Mesendoderm (in vitro differentiated cells): ENCODE data around the gene TNKS2.

Experiments
- DNase-seq: peaks from one replicate; pipeline ENCODE4 v3.0.0; 2013
- H2AK5ac ChIP-seq: 2 replicates; pipeline ENCODE4 v1.6.1; 2013; ENCODE audit warnings: low read length, inconsistent platforms
- H2BK120ac ChIP-seq: 2 replicates; pipeline ENCODE4 v1.6.1; 2013; ENCODE audit warnings: low read depth, mild to moderate bottlenecking, low read length, moderate library complexity, mixed read lengths
- H2BK15ac ChIP-seq: replicated peaks from 2 replicates; pipeline ENCODE4 v1.6.1; 2013; ENCODE audit warnings: low read depth, mild to moderate bottlenecking, moderate library complexity
- H2BK5ac ChIP-seq: 2 replicates; pipeline ENCODE4 v1.6.1; 2013; ENCODE audit warnings: low read length, inconsistent platforms
- H3K18ac ChIP-seq: 2 replicates; pipeline ENCODE4 v1.6.1; 2013; ENCODE audit warnings: mild to moderate bottlenecking, low read length, mixed read lengths
- H3K23ac ChIP-seq: one replicate; pipeline ENCODE4 v1.6.1; 2013; ENCODE audit warnings: low read length
- H3K27ac ChIP-seq: 2 replicates; pipeline ENCODE4 v1.5.1; 2013; ENCODE audit warnings: low read depth, mild to moderate bottlenecking, inconsistent platforms, low read length, moderate library complexity
- H3K27me3 ChIP-seq: 2 replicates; pipeline ENCODE4 v1.6.1; 2013; ENCODE audit warnings: low read length, control low read depth, mild to moderate bottlenecking, inconsistent platforms; ENCODE audit not compliant: insufficient read depth, poor library complexity
- H3K36me3 ChIP-seq: 2 replicates; pipeline ENCODE4 v1.6.1; 2013; ENCODE audit warnings: low read length, inconsistent platforms; ENCODE audit not compliant: control insufficient read depth, insufficient read depth
- H3K4ac ChIP-seq: one replicate; pipeline ENCODE4 v1.6.1; 2013; ENCODE audit warnings: low read depth, mild to moderate bottlenecking, low read length, moderate library complexity
- H3K4me1 ChIP-seq: 2 replicates; pipeline ENCODE4 v1.6.1; 2013; ENCODE audit warnings: low read depth, low read length, inconsistent platforms; ENCODE audit not compliant: control insufficient read depth
- H3K4me2 ChIP-seq: 2 replicates; pipeline ENCODE4 v1.6.1; 2013; ENCODE audit warnings: low read length
- H3K4me3 ChIP-seq: 2 replicates; pipeline ENCODE4 v1.5.1; 2013; ENCODE audit warnings: mild to moderate bottlenecking, low read length
- H3K56ac ChIP-seq: one replicate; pipeline ENCODE4 v1.6.1; 2013; ENCODE audit warnings: low read length
- H3K79me1 ChIP-seq: 2 replicates; pipeline ENCODE4 v1.6.1; 2013; ENCODE audit warnings: low read length, inconsistent platforms
- H3K79me2 ChIP-seq: 2 replicates; pipeline ENCODE4 v1.6.1; 2013; ENCODE audit warnings: mild to moderate bottlenecking, low read length; ENCODE audit not compliant: control insufficient read depth, insufficient read depth
- H3K9ac ChIP-seq: 2 replicates; pipeline ENCODE4 v1.6.1; 2013; ENCODE audit warnings: low read length, inconsistent platforms
- H4K5ac ChIP-seq: one replicate; pipeline ENCODE4 v1.6.1; 2013; ENCODE audit warnings: low read length
- H4K8ac ChIP-seq: one replicate; pipeline ENCODE4 v1.6.1; 2013; ENCODE audit warnings: low read depth, mild to moderate bottlenecking, control low read depth, low read length, moderate library complexity
- WGBS: extraction: QIAGEN DNeasy Blood & Tissue Kit; methylation state at CpG from one replicate; pipeline ENCODE4 v1.1.7; 2013; ENCODE audit warnings: low lambda C conversion rate, missing lambda C conversion rate; ENCODE audit not compliant: insufficient coverage; ENCODE audit errors: extremely low coverage; 5-methylcytosine and 5-hydroxymethylcytosine counted together

The TNKS2 gene

DNA sequence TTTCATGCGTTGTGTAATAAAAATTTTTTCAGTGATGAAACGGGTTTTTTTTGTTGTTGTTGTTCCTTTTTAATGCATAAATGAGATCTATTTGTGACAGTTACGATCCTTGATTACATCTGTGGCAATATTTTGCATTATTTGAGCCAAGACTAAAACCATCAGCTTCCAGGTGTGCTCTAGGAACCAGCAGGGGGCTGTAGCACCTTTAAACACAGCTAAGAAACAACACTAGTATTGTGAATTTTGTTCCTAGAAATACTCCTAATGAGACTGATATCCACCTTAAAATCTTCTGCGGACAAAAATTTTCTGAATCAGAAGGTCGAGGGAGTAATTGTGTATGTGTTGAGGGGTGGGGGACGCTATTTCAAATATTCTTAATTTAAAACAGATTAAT, 58.4 kb downstream of the TNKS2 start:
- WGBS: 100% methylated on average over 2 of the region's 6 CpGs
- no peak overlapping the region for H3K23ac ChIP-seq
- no peak overlapping the region for H3K4ac ChIP-seq
- no peak overlapping the region for H3K9ac ChIP-seq
- no peak overlapping the region for H3K56ac ChIP-seq
- H4K5ac ChIP-seq: no peak overlapping the region
- DNase-seq: peak; percentile 38
- H2BK15ac ChIP-seq: no peak overlapping the region
- no peaks in the 10 kb centered on the region for H3K79me2 ChIP-seq
- H3K79me1 ChIP-seq: no peaks in the 10 kb centered on the region
- no peaks in the 10 kb centered on the region for H3K27me3 ChIP-seq
- H2AK5ac ChIP-seq: no peak overlapping the region
- no peak overlapping the region for H3K18ac ChIP-seq
- H2BK5ac ChIP-seq: no peak overlapping the region
- H3K4me3 ChIP-seq: no peak overlapping the region
- no peak overlapping the region for H3K27ac ChIP-seq
- H3K36me3 ChIP-seq: no peaks in the 10 kb centered on the region
- H3K4me2 ChIP-seq: no peak overlapping the region
- no peak overlapping the region for H4K8ac ChIP-seq
- H3K4me1 ChIP-seq: no peaks in the 10 kb centered on the region
- no peak overlapping the region for H2BK120ac ChIP-seq

DNA sequence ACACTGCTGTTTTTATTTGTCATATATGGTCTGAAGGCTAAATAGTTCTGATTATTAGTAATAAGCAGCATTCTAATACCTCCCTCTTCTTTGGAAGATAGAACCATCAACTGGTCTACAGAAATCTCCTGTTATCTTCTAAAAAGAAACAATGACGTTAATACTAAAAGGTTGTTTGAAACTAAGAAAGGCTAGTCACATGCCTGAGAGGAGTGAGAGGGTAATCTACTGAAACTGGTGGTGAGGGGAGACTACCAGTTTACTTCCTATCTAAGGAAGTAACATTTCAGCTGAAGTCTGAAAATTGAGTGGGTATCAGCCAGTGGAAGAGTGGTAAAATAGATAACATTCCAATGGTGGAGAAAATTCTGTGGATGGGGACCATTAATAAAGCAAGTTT, 62.7 kb downstream of the TNKS2 start:
- Histone ChIP-seq H4K5ac (no peak overlapping the region), H3K9ac (no peak overlapping the region), H3K4me3 (no peak overlapping the region), H3K23ac (no peak overlapping the region), H3K4me2 (no peak overlapping the region), H4K8ac (no peak overlapping the region), H3K36me3 (no peaks in the 10 kb centered on the region), H2BK120ac (no peak overlapping the region), H3K27ac (no peak overlapping the region), H3K4me1 (no peaks in the 10 kb centered on the region), H2AK5ac (no peak overlapping the region), H3K27me3 (no peaks in the 10 kb centered on the region), H3K4ac (no peak overlapping the region), H2BK5ac (no peak overlapping the region), H3K79me1 (no peaks in the 10 kb centered on the region), H3K79me2 (no peaks in the 10 kb centered on the region), H2BK15ac (no peak overlapping the region), H3K56ac (no peak overlapping the region), H3K18ac (no peak overlapping the region)
- DNase-seq: no peak
- no CpG with 5 or more reads among the region's 1 CpG for WGBS

DNA sequence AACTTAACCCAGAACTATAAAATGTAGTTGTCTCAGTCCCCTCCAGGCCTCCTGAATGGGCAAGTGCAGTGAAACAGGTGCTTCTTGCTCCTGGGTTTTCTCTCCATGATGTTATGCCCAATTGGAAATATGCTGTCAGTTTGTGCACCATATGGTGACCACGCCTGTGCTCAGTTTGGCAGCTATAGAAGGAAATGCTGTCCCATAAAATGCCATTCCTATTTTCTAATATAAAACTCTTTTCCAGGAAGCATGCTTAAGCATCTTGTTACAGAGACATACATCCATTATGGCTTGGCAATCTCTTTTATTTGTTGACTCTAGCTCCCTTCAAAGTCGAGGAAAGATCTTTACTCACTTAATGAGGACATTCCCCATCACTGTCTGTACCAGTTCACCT, 65.9 kb downstream of the TNKS2 start:
- Histone ChIP-seq H3K4me1 (no peaks in the 10 kb centered on the region), H2BK5ac (no peak overlapping the region), H3K9ac (no peak overlapping the region), H3K4me2 (no peak overlapping the region), H3K56ac (no peak overlapping the region), H2AK5ac (no peak overlapping the region), H3K79me1 (no peaks in the 10 kb centered on the region), H2BK120ac (no peak overlapping the region), H4K8ac (no peak overlapping the region), H3K79me2 (no peaks in the 10 kb centered on the region), H3K27ac (peak overlapping the region; percentile 5), H3K4ac (no peak overlapping the region), H3K36me3 (no peaks in the 10 kb centered on the region), H3K23ac (no peak overlapping the region), H4K5ac (no peak overlapping the region), H3K18ac (no peak overlapping the region), H3K4me3 (no peak overlapping the region), H3K27me3 (no peaks in the 10 kb centered on the region), H2BK15ac (no peak overlapping the region)
- no peak for DNase-seq
- no CpG with 5 or more reads among the region's 2 CpGs for WGBS

DNA sequence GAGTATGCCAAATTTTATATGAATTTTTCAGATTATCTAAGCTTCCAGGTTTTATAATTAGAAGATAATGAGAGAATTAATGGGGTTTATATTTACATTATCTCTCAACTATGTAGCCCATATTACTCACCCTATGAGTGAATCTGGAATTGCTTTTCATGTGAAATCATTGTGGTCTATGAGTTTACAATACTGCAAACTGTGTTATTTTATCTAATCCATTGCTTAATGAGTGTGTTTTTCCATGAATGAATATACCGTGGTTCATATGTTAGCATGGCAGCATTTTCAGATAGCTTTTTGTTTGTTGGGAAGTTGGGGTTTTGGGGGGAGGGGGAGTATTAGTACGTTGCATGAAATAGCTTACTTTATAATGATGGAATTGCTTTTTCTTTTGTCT, 66.5 kb downstream of the TNKS2 start:
- Histone ChIP-seq H3K56ac (no peak overlapping the region), H2BK5ac (no peak overlapping the region), H3K4me2 (no peak overlapping the region), H2AK5ac (no peak overlapping the region), H2BK120ac (no peak overlapping the region), H3K9ac (no peak overlapping the region), H4K8ac (no peak overlapping the region), H3K4me1 (no peaks in the 10 kb centered on the region), H3K4ac (no peak overlapping the region), H3K36me3 (no peaks in the 10 kb centered on the region), H3K79me1 (no peaks in the 10 kb centered on the region), H3K27ac (no peak overlapping the region), H4K5ac (no peak overlapping the region), H3K79me2 (no peaks in the 10 kb centered on the region), H3K18ac (no peak overlapping the region), H3K4me3 (no peak overlapping the region), H3K23ac (no peak overlapping the region), H2BK15ac (no peak overlapping the region), H3K27me3 (no peaks in the 10 kb centered on the region)
- no peak for DNase-seq
- WGBS: 100% methylated on average over 2 of the region's 2 CpGs

DNA sequence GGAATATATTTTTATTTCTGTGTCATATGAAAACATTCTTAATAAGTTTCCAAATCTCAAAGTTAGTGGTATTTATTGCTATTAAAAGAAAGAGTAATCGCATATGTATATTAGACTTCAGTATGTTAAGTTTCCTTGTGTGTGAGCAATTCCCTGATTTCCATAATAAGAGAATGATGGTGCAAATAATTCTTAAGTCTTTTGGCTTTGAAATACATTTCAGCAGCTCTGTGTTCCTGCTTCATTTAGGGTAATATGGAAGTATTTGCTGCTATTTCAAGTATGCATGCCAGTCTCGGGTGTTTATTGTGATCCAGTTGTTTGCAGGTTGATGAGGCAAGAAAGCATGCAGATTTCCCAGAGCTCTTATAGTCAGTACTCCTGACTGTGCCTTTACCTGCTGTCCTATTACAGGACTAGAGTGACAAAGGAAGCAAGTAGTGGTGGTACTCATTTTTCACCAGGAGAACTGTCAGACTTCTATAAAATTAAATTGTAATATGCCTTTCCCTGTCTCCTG, 67.4 kb downstream of the TNKS2 start:
- Histone ChIP-seq H2BK5ac (no peak overlapping the region), H4K5ac (no peak overlapping the region), H3K56ac (no peak overlapping the region), H3K27me3 (no peaks in the 10 kb centered on the region), H2BK15ac (no peak overlapping the region), H3K36me3 (no peaks in the 10 kb centered on the region), H2AK5ac (no peak overlapping the region), H3K79me2 (no peaks in the 10 kb centered on the region), H3K27ac (no peak overlapping the region), H2BK120ac (no peak overlapping the region), H3K18ac (peak overlapping the region; percentile 30), H3K4me2 (no peak overlapping the region), H3K79me1 (no peaks in the 10 kb centered on the region), H3K4me3 (no peak overlapping the region), H3K9ac (no peak overlapping the region), H3K23ac (no peak overlapping the region), H3K4ac (no peak overlapping the region), H4K8ac (no peak overlapping the region), H3K4me1 (no peaks in the 10 kb centered on the region)
- DNase-seq: peak; percentile 40
- WGBS: no CpG with 5 or more reads among the region's 2 CpGs

DNA sequence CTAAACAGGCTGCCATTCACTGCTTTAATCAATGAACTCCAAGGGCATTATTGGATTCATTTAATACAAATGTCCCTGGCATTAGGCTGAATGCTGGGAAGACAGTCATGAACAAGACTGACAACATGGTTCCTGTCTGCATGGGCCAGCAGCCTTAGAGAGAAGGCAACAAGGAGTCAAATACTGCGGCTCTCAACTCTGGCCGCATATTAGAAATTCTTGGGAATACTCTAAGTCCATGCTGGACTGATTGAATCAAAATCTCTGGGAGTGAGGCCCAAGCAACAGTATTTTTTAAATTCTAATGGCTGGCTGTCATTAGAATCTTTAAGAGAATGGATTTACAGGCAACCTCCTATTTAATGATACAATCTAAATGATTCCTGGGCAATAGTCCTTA, 76.9 kb downstream of the TNKS2 start:
- Histone ChIP-seq H2BK120ac (no peak overlapping the region), H3K9ac (no peak overlapping the region), H4K5ac (no peak overlapping the region), H2AK5ac (no peak overlapping the region), H4K8ac (no peak overlapping the region), H3K18ac (no peak overlapping the region), H3K4me2 (no peak overlapping the region), H2BK5ac (no peak overlapping the region), H2BK15ac (no peak overlapping the region), H3K4me3 (no peak overlapping the region), H3K27ac (no peak overlapping the region), H3K23ac (no peak overlapping the region), H3K79me1 (no peaks in the 10 kb centered on the region), H3K79me2 (no peaks in the 10 kb centered on the region), H3K27me3 (no peaks in the 10 kb centered on the region), H3K4me1 (peaks cover 8% of the 10 kb centered on the region), H3K4ac (no peak overlapping the region), H3K36me3 (no peaks in the 10 kb centered on the region), H3K56ac (no peak overlapping the region)
- no peak for DNase-seq
- no CpG with 5 or more reads among the region's 2 CpGs for WGBS
